ENCODE measurements around the gene TGIF1.

TGIF1 gene

DNA sequence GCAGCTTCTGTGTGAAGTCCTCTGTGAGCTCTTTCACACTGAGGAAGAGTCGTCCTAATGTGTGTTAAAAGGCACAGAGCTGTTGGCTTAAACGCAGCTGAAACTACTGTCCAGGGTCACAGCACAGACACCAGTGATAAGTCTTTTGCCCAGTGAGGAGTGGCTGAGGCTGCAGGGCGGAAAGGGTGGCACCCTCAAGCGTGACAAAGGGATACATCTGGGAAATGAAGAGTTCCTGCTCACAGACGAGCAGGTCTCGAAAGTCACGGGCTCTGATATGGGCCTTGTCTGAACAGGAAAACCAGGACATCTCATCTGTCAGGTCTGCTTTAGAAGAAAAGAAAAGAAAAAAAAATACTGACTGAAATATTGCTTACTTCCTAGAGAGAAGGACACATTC, 36.5 kb downstream of the TGIF1 start:
- no peak for DNase-seq

DNA sequence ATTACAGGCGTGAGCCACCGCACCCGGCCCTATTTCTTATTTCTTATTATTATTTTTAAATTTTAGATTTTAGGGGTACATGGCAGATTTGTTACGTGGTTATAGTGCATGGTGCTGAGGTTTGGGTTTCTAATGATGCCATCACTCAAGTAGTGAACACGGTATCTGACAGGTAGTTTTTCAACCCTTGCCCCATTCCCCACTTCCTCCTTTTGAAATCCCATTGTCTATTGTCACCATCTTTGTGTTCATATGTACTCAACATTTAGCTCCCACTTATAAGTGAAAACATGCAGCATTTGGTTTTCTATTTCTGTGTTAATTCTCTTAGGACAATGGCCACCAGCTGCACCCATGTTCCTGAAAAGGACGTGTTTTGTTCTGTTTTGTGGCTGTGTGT, 39.5 kb downstream of the TGIF1 start:
- DNase-seq: no peak

GRCh38 chr18:3491981-3492555, 42.1 kb downstream of the TGIF1 start:
- no peak for DNase-seq

- DNase-seq: no peak
Measured at GRCh38 chr18:3492721-3493120, 42.7 kb downstream of the TGIF1 start.

GRCh38 chr18:3493501-3494244, 43.7 kb downstream of the TGIF1 start:
- no peak for DNase-seq

- DNase-seq: no peak
Measured at GRCh38 chr18:3494245-3494526, 44.2 kb downstream of the TGIF1 start.

DNA sequence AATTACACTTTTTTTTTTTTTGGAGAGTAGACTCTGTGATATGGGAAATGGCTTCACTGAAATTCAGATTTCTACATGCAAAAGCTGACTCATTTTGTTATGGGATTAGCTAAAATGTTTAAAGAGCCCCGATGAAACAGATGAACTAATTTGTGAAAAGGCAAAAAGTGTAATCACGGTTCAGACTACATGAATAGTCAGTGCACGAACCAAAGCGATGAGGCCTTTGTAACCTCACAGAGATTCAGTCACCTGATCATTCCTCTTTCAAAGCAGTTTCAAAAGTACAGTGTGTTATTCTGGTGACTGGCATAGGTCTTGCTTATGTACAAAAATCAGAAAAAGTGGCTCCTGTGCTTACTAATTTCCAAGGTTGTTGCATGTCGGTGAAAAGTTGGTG, 44.6 kb downstream of the TGIF1 start:
- no peak for DNase-seq

DNA sequence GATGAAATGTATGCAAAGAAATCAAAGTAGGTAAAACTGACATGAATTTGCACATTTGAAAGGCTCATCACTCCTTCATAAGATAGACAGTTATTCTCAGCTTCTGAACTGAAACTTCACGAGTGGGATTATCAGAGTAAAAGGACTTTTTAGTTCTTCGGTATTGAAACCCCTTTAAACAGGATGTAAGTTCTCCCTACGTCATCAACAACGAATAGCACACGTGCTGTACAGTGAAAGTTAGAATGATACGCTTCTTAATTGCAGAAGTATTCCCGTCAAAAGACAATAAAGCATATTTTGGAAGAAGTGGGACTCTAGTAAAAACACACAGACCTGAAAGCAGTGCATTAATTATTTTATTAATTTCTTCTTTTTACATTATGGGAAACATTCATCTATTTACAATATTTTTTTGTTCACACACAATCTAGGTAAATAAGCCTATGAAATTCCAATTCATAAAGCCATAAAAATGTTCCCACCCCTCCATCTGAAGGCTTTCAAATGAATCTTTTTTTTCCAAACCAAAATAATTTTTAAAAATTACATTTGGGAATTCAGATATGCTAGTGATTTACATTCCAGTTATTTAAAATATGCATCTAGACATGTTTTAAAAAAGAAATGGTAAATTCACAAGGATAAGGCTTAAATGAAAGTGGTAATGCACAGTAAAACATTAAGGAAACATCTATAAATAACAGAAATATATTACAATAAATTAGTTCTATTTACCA, 45.9 kb downstream of the TGIF1 start:
- no peak for DNase-seq

DNA sequence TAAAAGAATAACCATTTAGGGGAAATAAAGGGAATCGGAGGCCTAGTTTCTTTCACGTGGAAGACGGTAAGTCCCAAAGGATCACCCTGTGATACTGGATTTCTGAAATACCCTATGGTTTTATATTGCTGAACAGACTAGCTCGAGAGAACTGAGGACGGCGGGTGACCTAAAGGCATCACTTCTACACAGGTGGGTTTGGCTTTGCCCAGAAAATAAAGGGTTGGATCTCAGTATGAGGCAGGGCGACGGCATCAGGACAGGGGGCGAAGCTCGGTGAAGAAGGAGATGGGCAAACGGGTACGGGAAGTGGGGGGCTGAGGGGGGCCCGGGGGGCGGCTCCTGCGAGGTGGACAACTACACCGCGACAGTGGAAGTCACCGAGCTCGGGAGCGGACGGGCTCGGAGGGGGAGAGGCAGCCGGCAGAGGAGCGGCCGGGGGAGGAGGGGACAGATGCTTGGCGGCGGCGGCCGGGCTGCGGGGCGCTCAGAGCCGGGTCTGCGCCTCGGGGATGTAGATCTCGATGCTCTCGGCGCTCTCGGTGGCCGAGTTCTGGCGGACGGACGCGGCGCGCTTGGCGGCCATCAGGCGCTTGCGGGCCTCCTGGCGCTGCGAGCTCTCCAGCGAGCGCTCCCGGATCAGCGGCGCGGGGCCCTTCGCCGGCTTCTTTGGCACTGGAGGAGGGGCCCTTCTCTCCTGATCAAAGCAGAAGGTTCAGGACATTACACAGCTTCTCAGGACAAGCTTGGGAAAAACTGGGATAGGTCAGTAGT, 48.9 kb downstream of the TGIF1 start:
- DNase-seq: no peak

DNA sequence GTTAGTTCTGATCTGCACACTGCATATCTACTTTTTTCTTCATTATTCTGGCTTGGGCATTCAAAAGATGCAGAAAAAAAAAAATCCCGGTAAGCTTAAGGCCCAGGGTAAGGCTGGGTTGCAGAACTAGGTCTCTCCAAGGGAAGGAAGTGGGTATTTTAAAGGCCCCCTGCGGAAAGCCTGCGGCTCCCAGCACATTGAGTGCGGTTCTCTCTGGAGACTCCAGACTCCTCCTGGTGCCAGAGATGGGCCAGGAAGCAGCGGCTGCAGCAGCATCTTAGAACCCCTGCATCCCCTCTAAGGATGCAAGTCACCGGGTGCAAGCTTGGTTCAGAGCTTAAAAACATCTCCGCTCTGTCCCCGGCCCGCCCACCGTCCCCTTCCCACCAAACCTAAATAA, 49.5 kb downstream of the TGIF1 start:
- DNase-seq: no peak

DNA sequence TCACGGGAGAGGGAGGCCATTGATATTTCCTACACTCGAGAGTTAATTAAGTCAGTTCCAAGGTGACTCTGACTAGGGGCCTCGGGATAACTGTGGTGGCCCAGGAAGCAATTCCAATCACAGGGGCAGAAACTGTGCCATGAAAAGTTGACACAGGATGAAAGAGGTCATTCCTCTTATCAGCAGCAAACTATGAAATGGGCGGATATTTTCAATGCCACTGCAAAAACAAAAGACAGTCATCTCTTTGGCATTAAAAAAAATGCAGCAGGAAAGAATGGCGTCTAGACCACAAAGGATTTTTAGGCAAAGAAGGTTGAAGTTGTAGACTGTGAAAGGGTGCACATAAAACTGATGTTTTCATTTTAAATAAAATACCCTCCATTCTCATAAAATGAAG, 50.0 kb downstream of the TGIF1 start:
- peak in 1 of 2 experiments; percentile 6 for DNase-seq

DNA sequence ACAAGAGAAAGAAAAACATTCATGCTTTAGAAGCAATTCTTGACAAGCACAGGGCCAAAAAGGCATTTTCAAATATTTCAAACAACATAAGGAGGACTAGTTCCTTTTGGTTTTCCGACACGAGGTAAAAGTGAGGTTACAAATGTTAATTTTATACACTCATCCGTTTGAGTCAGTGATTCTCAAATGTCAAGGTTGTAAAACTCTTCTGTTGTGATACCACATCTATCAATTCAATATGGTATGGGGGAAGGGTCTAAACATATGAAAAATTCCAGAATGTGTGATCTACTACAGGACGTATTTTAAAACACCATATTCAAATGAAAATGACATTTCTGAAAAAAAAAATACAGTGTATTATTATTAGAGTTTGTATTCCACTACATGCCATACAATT, 52.7 kb downstream of the TGIF1 start:
- DNase-seq: no peak

- DNase-seq: no peak
Measured at GRCh38 chr18:3504637-3505036, 54.7 kb downstream of the TGIF1 start.

DNA sequence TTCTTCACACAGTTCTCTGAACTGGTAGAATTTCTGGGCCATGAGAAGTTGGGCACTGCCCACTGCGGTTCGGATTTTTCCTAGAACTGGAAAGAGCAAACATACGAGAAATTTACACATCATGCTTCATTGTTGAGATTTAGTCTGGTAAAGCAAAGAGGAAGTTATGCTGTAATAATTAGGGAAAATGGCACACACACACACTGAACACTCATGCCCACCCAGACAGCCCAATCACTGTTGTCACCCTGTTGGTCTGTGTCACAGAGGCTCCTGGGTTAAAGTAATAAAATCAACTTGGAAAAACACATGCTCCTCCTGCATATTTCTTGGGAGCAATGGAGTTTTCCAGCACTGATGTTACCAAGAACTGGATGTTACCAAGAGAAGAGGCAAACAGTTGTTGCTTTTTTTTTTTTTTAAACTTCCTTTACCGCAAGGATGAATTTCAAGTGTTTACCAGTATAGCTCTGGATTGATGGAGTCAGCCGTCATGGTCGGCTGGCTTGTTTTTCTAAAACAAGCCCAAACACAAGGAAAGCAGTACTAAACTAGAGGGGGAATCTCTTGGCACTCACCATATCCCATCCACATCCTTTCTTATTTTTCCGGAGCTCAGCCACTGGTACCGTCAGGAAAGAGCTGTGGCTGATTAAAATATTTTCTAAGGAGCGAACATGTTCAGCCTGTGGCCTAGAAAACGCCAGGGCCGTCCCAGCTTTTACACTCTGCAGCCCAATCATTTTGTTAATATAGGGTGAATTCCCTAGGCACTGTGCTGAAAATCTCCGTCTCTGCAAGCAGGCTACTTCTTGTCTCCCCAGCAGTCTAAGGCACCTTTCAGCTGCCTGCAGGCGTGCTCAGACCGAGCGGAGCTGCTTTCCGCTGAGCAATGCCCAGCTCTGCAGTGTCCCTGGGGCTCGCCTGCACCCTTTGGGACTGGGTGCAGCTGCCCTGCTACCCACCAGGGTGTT, 58.9 kb downstream of the TGIF1 start:
- DNase-seq: no peak
